Osteoblast (primary cell): ENCODE results near the gene CADPS2. TPM values are rescaled to one million over a fixed set of nuclear protein-coding genes. Genes with fewer than 3 reads are reported as not detected.

Experiments used
- DNase-seq: peaks from one replicate; pipeline ENCODE4 v3.0.0; 2011; ENCODE audit warnings: low spot score, mixed read lengths; ENCODE audit not compliant: insufficient read length; ENCODE audit errors: missing footprints
- H2AFZ ChIP-seq: 2 replicates; pipeline ENCODE4 v1.6.0; 2011; ENCODE audit warnings: mild to moderate bottlenecking, low read length
- H3K27ac ChIP-seq: 2 replicates; pipeline ENCODE4 v1.5.1; 2011; ENCODE audit warnings: mild to moderate bottlenecking, low read depth, low read length, moderate library complexity
- H3K27me3 ChIP-seq: 2 replicates; pipeline ENCODE4 v1.6.0; 2012; ENCODE audit warnings: mild to moderate bottlenecking, control low read depth, inconsistent platforms, low read length, moderate library complexity; ENCODE audit not compliant: insufficient read depth
- H3K36me3 ChIP-seq: 2 replicates; pipeline ENCODE4 v1.5.1; 2011; ENCODE audit warnings: mild to moderate bottlenecking, low read length, control low read depth, moderate library complexity; ENCODE audit not compliant: insufficient read depth
- H3K4me1 ChIP-seq: 2 replicates; pipeline ENCODE4 v1.5.1; 2011; ENCODE audit warnings: mild to moderate bottlenecking, low read length, control low read depth, moderate library complexity; ENCODE audit not compliant: insufficient read depth
- H3K4me2 ChIP-seq: 2 replicates; pipeline ENCODE4 v1.6.0; 2011; ENCODE audit warnings: mild to moderate bottlenecking, low read length; ENCODE audit not compliant: insufficient read depth
- H3K4me3 ChIP-seq: fragments of 200-600 bp; sonication (generic); 3 replicates; pipeline ENCODE4 v1.5.1; 2012; ENCODE audit warnings: mild to moderate bottlenecking, low read length, inconsistent platforms; ENCODE audit not compliant: insufficient read depth
- H3K79me2 ChIP-seq: 2 replicates; pipeline ENCODE4 v1.6.0; 2012; ENCODE audit warnings: mild to moderate bottlenecking, low read length, control low read depth, inconsistent platforms; ENCODE audit not compliant: insufficient read depth
- H3K9me3 ChIP-seq: 2 replicates; pipeline ENCODE4 v1.5.1; 2011; ENCODE audit warnings: low read depth, low read length, control low read depth
- H4K20me1 ChIP-seq: 2 replicates; pipeline ENCODE4 v1.6.0; 2012; ENCODE audit warnings: mild to moderate bottlenecking, low read length, control low read depth; ENCODE audit not compliant: insufficient read depth
- total RNA-seq: library from RNA; depleted of rRNA; stranded (reverse); fragments of >200 nt; gene quantifications from 2 replicates; pipeline ENCODE4 v1.2.3, GENCODE V29; 2012
- TF ChIP-seq, protein P1 (sequence below): IDR thresholded peaks from 2 replicates; pipeline ENCODE4 v1.5.1; 2011; ENCODE audit warnings: mild to moderate bottlenecking, low read depth, low read length, moderate library complexity; ENCODE audit errors: extremely low read depth

Gene CADPS2
- total RNA-seq, 1 donor, result 21.7 TPM

- TF ChIP-seq, protein P1, sequence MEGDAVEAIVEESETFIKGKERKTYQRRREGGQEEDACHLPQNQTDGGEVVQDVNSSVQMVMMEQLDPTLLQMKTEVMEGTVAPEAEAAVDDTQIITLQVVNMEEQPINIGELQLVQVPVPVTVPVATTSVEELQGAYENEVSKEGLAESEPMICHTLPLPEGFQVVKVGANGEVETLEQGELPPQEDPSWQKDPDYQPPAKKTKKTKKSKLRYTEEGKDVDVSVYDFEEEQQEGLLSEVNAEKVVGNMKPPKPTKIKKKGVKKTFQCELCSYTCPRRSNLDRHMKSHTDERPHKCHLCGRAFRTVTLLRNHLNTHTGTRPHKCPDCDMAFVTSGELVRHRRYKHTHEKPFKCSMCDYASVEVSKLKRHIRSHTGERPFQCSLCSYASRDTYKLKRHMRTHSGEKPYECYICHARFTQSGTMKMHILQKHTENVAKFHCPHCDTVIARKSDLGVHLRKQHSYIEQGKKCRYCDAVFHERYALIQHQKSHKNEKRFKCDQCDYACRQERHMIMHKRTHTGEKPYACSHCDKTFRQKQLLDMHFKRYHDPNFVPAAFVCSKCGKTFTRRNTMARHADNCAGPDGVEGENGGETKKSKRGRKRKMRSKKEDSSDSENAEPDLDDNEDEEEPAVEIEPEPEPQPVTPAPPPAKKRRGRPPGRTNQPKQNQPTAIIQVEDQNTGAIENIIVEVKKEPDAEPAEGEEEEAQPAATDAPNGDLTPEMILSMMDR, result no peak
- no peaks in the 10 kb centered on the region for H3K36me3 ChIP-seq
- no peaks in the 10 kb centered on the region for H3K79me2 ChIP-seq
- no peak overlapping the region for H3K27ac ChIP-seq
- H3K4me1 ChIP-seq, result no peaks in the 10 kb centered on the region
- no peaks in the 10 kb centered on the region for H3K27me3 ChIP-seq
- H3K4me3 ChIP-seq, result no peak overlapping the region
- no peak for DNase-seq
- H3K4me2 ChIP-seq, result no peak overlapping the region
- H2AFZ ChIP-seq, result no peak overlapping the region
- no peaks in the 10 kb centered on the region for H3K9me3 ChIP-seq
- H4K20me1 ChIP-seq, result no peaks in the 10 kb centered on the region
These were observed 213.7 kb downstream of the CADPS2 start for GRCh38 chr7:122672536-122672935.

DNA sequence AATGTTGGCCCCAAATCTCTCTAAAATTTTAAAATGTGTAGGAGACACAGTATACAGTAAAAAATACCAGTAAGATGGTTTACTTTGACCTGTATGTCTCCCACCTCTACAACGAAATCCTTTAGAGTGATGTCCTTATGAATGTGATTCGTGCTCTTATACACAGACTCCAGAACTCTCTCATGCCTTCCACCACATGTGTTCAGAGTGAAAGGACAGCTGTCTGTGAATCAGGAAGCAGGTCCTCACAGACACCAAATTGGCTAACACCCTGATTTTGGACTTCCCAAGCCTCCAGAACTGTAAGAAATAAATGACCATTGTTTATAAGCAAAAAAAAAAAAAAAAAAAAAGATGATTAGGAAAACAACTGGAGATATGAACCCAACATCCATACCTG lies 222.5 kb downstream of the CADPS2 start:
- H3K4me1 ChIP-seq, result no peaks in the 10 kb centered on the region
- TF ChIP-seq, protein P1, result no peak

DNA sequence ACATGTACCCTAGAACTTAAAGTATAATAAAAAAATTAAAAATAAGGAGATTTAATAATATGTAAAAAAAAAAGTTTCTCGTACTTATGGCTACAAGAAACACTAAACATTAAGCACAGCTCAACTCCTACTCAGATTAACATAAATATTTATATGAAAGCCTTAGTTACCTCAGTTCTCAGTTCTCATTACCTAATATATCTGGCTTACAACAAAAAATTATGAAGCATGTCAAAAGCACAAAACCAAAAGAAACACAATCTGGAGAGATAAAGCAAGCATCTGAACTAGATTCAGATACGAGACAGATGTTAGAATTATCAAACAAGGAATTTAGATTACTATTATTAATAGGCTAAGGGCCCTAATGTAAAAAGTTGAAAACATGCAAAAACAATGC lies 227.4 kb downstream of the CADPS2 start:
- H4K20me1 ChIP-seq, result no peaks in the 10 kb centered on the region
- no peak for DNase-seq
- H3K36me3 ChIP-seq, result no peaks in the 10 kb centered on the region
- no peaks in the 10 kb centered on the region for H3K27me3 ChIP-seq
- no peak overlapping the region for H2AFZ ChIP-seq
- H3K4me1 ChIP-seq, result no peaks in the 10 kb centered on the region
- H3K4me3 ChIP-seq, result no peak overlapping the region
- TF ChIP-seq, protein P1, result no peak
- H3K4me2 ChIP-seq, result no peak overlapping the region
- H3K27ac ChIP-seq, result no peak overlapping the region
- H3K79me2 ChIP-seq, result no peaks in the 10 kb centered on the region
- H3K9me3 ChIP-seq, result no peaks in the 10 kb centered on the region

More for the DNA sequence above, 222.5 kb downstream of the CADPS2 start:
- H3K27me3 ChIP-seq, result no peaks in the 10 kb centered on the region
- no peak overlapping the region for H3K4me2 ChIP-seq
- no peak overlapping the region for H2AFZ ChIP-seq
- no peak overlapping the region for H3K27ac ChIP-seq
- no peaks in the 10 kb centered on the region for H3K79me2 ChIP-seq
- no peak for DNase-seq
- H3K9me3 ChIP-seq, result no peaks in the 10 kb centered on the region
- H3K4me3 ChIP-seq, result no peak overlapping the region
- no peaks in the 10 kb centered on the region for H4K20me1 ChIP-seq
- no peaks in the 10 kb centered on the region for H3K36me3 ChIP-seq

- no peaks in the 10 kb centered on the region for H3K79me2 ChIP-seq
- H3K27ac ChIP-seq, result no peak overlapping the region
- H3K9me3 ChIP-seq, result no peaks in the 10 kb centered on the region
- TF ChIP-seq, protein P1, result no peak
- no peaks in the 10 kb centered on the region for H3K27me3 ChIP-seq
- no peaks in the 10 kb centered on the region for H3K4me1 ChIP-seq
- H3K4me3 ChIP-seq, result no peak overlapping the region
- H3K36me3 ChIP-seq, result no peaks in the 10 kb centered on the region
- H2AFZ ChIP-seq, result no peak overlapping the region
- H4K20me1 ChIP-seq, result no peaks in the 10 kb centered on the region
- DNase-seq, result no peak
- no peak overlapping the region for H3K4me2 ChIP-seq
These were observed 232.6 kb downstream of the CADPS2 start for GRCh38 chr7:122653685-122654084.
